ENCODE data around the gene RPL9.

Gene RPL9

GRCh38 chr4:39452860-39453587 lies 5.7 kb downstream of the RPL9 start:
- ChIA-PET CTCF (no interaction called here), POLR2A (ENCODE audit: low non-redundant PET) (no interaction called here)
- no peak for TF ChIP-seq CTCF (conservative IDR thresholded peaks at IDR 0.05; ENCODE audit: low read depth)
- H3K27ac ChIP-seq, result no peak overlapping the region
- DNase-seq (ENCODE audit: low spot score), result no peak

- ChIA-PET POLR2A (ENCODE audit: low non-redundant PET) (no interaction called here), CTCF (no interaction called here)
- no peak for TF ChIP-seq CTCF (conservative IDR thresholded peaks at IDR 0.05; ENCODE audit: low read depth)
- DNase-seq (ENCODE audit: low spot score), result no peak
- no peak overlapping the region for H3K27ac ChIP-seq
These were observed 6.4 kb downstream of the RPL9 start for GRCh38 chr4:39452153-39452859.

- H3K27ac ChIP-seq, result no peak overlapping the region
- no peak for TF ChIP-seq CTCF (conservative IDR thresholded peaks at IDR 0.05; ENCODE audit: low read depth)
- CTCF ChIA-PET, result interaction anchor here (0.6 to 0.7 kb wide), 3 partner anchors 11 to 102 kb away, joined by 4 to 9 read pairs (median 4); no protein-coding TSS in a partner anchor
- no peak for DNase-seq (ENCODE audit: low spot score)
- POLR2A ChIA-PET (ENCODE audit: low non-redundant PET), result no interaction called here
These were observed 7.2 kb downstream of the RPL9 start for GRCh38 chr4:39451423-39452023.

- ChIA-PET POLR2A (ENCODE audit: low non-redundant PET) (interaction anchor here (1.0 kb wide), 1 partner anchor 12 kb away, joined by 3 read pairs; no protein-coding TSS in a partner anchor), CTCF (interaction anchor here (0.6 to 0.7 kb wide), 3 partner anchors 10 to 101 kb away, joined by 4 to 9 read pairs (median 4); no protein-coding TSS in a partner anchor)
- TF ChIP-seq CTCF (conservative IDR thresholded peaks at IDR 0.05; ENCODE audit: low read depth), result no peak
- no peak overlapping the region for H3K27ac ChIP-seq
- DNase-seq (ENCODE audit: low spot score), result no peak
These were observed 8.1 kb downstream of the RPL9 start for GRCh38 chr4:39450618-39451017.

- ChIA-PET POLR2A (ENCODE audit: low non-redundant PET) (no interaction called here), CTCF (interaction anchor here (0.6 kb wide), 2 partner anchors 12 to 15 kb away, joined by 3 to 4 read pairs; no protein-coding TSS in a partner anchor)
- no peak for TF ChIP-seq CTCF (conservative IDR thresholded peaks at IDR 0.05; ENCODE audit: low read depth)
- H3K27ac ChIP-seq, result no peak overlapping the region
- peak; percentile 60 for DNase-seq (ENCODE audit: low spot score)
These were observed 11.7 kb downstream of the RPL9 start for GRCh38 chr4:39446842-39447573.

- no peak for DNase-seq (ENCODE audit: low spot score)
- ChIA-PET POLR2A (ENCODE audit: low non-redundant PET) (no interaction called here), CTCF (interaction anchor here (0.6 kb wide), 1 partner anchor 11 kb away, joined by 3 read pairs; no protein-coding TSS in a partner anchor)
- no peak for TF ChIP-seq CTCF (conservative IDR thresholded peaks at IDR 0.05; ENCODE audit: low read depth)
- no peak overlapping the region for H3K27ac ChIP-seq
These were observed 12.3 kb downstream of the RPL9 start for GRCh38 chr4:39446483-39446841.

Measured in RWPE1 (cell line).